Activated CD4-positive, CD25-positive, alpha-beta regulatory T cell (primary cell): ENCODE measurements around the gene EVX1.

Experiments used
- DNase-seq, 4 experiments: peaks; one replicate each; lab custom pipeline; 2025; lab: John Stamatoyannopoulos, UW

EVX1 gene

GRCh38 chr7:27205325-27206280 lies 37.0 kb upstream of the EVX1 start:
- no peak for DNase-seq

GRCh38 chr7:27207348-27207985 lies 35.1 kb upstream of the EVX1 start:
- DNase-seq = no peak

- no peak for DNase-seq
Observed at GRCh38 chr7:27208998-27209397, 33.6 kb upstream of the EVX1 start.

- no peak for DNase-seq
Observed at GRCh38 chr7:27209933-27210440, 32.6 kb upstream of the EVX1 start.

GRCh38 chr7:27210441-27211083 lies 32.0 kb upstream of the EVX1 start:
- peak in 2 of 4 experiments; percentile 11 to 12 for DNase-seq

- DNase-seq = no peak
Observed at GRCh38 chr7:27211084-27211446, 31.5 kb upstream of the EVX1 start.

- DNase-seq = no peak
Observed at GRCh38 chr7:27211764-27212204, 30.8 kb upstream of the EVX1 start.

GRCh38 chr7:27212497-27213432 lies 29.8 kb upstream of the EVX1 start:
- no peak for DNase-seq

- no peak for DNase-seq
Observed at GRCh38 chr7:27213433-27214238, 29.0 kb upstream of the EVX1 start.

- DNase-seq = no peak
Observed at GRCh38 chr7:27214239-27214950, 28.2 kb upstream of the EVX1 start.

- DNase-seq = no peak
Observed at GRCh38 chr7:27215356-27215755, 27.2 kb upstream of the EVX1 start.

GRCh38 chr7:27217951-27218350 lies 24.7 kb upstream of the EVX1 start:
- DNase-seq = no peak

GRCh38 chr7:27219821-27220220 lies 22.8 kb upstream of the EVX1 start:
- no peak for DNase-seq

GRCh38 chr7:27220440-27220955 lies 22.1 kb upstream of the EVX1 start:
- DNase-seq = no peak

GRCh38 chr7:27221201-27221797 lies 21.3 kb upstream of the EVX1 start:
- DNase-seq = no peak

- DNase-seq = no peak
Observed at GRCh38 chr7:27223941-27224575, 18.5 kb upstream of the EVX1 start.

- DNase-seq = no peak
Observed at GRCh38 chr7:27224983-27225934, 17.3 kb upstream of the EVX1 start.

- no peak for DNase-seq
Observed at GRCh38 chr7:27229448-27229847, 13.2 kb upstream of the EVX1 start.
